Liver (tissue), 9 donors: Measurements from ENCODE around the gene HOXC10. TPM values are rescaled to one million over a fixed set of nuclear protein-coding genes. Genes with fewer than 3 reads are reported as not detected.

Experiments
- DNase-seq: peaks from one replicate; pipeline ENCODE4 v3.0.0-alpha.2; 2017; ENCODE audit warnings: low spot score
- H3K27ac ChIP-seq, 2 donors: one replicate each; pipeline ENCODE4 v1.7.0; 2013; ENCODE audit warnings: inconsistent platforms in 2 of 2, low read length in 2 of 2, control low read depth in 1 of 2, low read depth in 1 of 2, mild to moderate bottlenecking in 1 of 2
- H3K27me3 ChIP-seq, 4 donors: one replicate each; pipeline versions ENCODE4 v1.6.1 to v1.7.0; 2013; ENCODE audit warnings: low read length in 3 of 4, inconsistent platforms in 1 of 4, mild to moderate bottlenecking in 1 of 4, moderate library complexity in 1 of 4; ENCODE audit not compliant: control insufficient read depth in 4 of 4, insufficient read depth in 4 of 4
- H3K36me3 ChIP-seq, 4 donors: one replicate each; pipeline versions ENCODE4 v1.6.1 to v1.7.0; 2013; ENCODE audit warnings: low read length in 3 of 4, mild to moderate bottlenecking in 3 of 4, low read depth in 1 of 4, moderate library complexity in 1 of 4; ENCODE audit not compliant: control insufficient read depth in 4 of 4, insufficient read depth in 3 of 4
- H3K4me1 ChIP-seq, 4 donors: one replicate each; pipeline versions ENCODE4 v1.6.1 to v1.7.0; 2013; ENCODE audit warnings: low read length in 3 of 4, mild to moderate bottlenecking in 3 of 4, moderate library complexity in 1 of 4; ENCODE audit not compliant: control insufficient read depth in 4 of 4, insufficient read depth in 4 of 4
- H3K4me3 ChIP-seq, 3 donors: one replicate each; pipeline versions ENCODE4 v1.6.1 to v1.7.0; 2013; ENCODE audit warnings: low read length in 3 of 3, control low read depth in 1 of 3, low read depth in 1 of 3, mild to moderate bottlenecking in 1 of 3
- H3K9ac ChIP-seq, 2 donors: one replicate each; pipeline ENCODE4 v1.7.0; 2013; ENCODE audit warnings: low read length in 2 of 2, mild to moderate bottlenecking in 2 of 2, moderate library complexity in 2 of 2, control low read depth in 1 of 2, low read depth in 1 of 2
- H3K9me3 ChIP-seq, 4 donors: one replicate each; pipeline versions ENCODE4 v1.6.1 to v1.7.0; 2013; ENCODE audit warnings: low read length in 3 of 4; ENCODE audit not compliant: control insufficient read depth in 4 of 4
- CTCF ChIP-seq: fragments of 150-350 bp; IDR thresholded peaks from 2 replicates; pipeline ENCODE4 v1.5.1; 2017; ENCODE audit warnings: improper control_type of control experiment, low read depth, low read length; ENCODE audit not compliant: missing input control
- FOXA1 ChIP-seq: IDR thresholded peaks from 2 replicates; pipeline ENCODE4 v1.6.1; 2016; ENCODE audit warnings: antibody characterized with exemption
- FOXA2 ChIP-seq: IDR thresholded peaks from 2 replicates; pipeline ENCODE4 v1.6.1; 2016; ENCODE audit warnings: antibody characterized with exemption
- GABPA ChIP-seq, 2 donors: IDR thresholded peaks in 1 of 2; conservative IDR thresholded peaks in 1 of 2; 2 replicates each; pipeline ENCODE4 v1.6.1; 2016; ENCODE audit warnings: antibody characterized with exemption in 2 of 2, mild to moderate bottlenecking in 1 of 2, moderate library complexity in 1 of 2
- HNF4A ChIP-seq, 2 donors: conservative IDR thresholded peaks; 2 replicates each; pipeline ENCODE4 v1.6.1; 2016; ENCODE audit warnings: antibody characterized with exemption in 2 of 2, mild to moderate bottlenecking in 2 of 2
- HNF4G ChIP-seq: IDR thresholded peaks from 2 replicates; pipeline ENCODE4 v1.6.1; 2016; ENCODE audit warnings: antibody characterized with exemption
- JUND ChIP-seq, 2 donors: IDR thresholded peaks; 2 replicates each; pipeline ENCODE4 v1.6.1; 2016; ENCODE audit warnings: antibody characterized with exemption in 2 of 2
- MAX ChIP-seq: IDR thresholded peaks from 2 replicates; pipeline ENCODE4 v1.6.1; 2016; ENCODE audit warnings: antibody characterized with exemption
- NR2F2 ChIP-seq: IDR thresholded peaks from 2 replicates; pipeline ENCODE4 v1.6.1; 2016; ENCODE audit warnings: antibody characterized with exemption
- RAD21 ChIP-seq, 2 donors: IDR thresholded peaks; 2 replicates each; pipeline ENCODE4 v1.6.1; 2016; ENCODE audit warnings: antibody characterized with exemption in 2 of 2, mild to moderate bottlenecking in 2 of 2
- RXRA ChIP-seq, 2 donors: IDR thresholded peaks; 2 replicates each; pipeline ENCODE4 v1.6.1; 2017 to 2018; ENCODE audit warnings: antibody characterized with exemption in 2 of 2, mild to moderate bottlenecking in 1 of 2
- TAF1 ChIP-seq: conservative IDR thresholded peaks from 2 replicates; pipeline ENCODE4 v1.6.1; 2016; ENCODE audit warnings: antibody characterized with exemption, mild to moderate bottlenecking
- WGBS: extraction: QIAGEN DNeasy Blood & Tissue Kit; methylation state at CpG from one replicate; pipeline ENCODE4 v1.1.7; 2013; 5-methylcytosine and 5-hydroxymethylcytosine counted together
- polyA plus RNA-seq, 2 donors: library from polyadenylated mRNA; stranded (reverse) in 1 of 2; unstranded in 1 of 2; fragments of 200-250 nt in 1 of 2; fragments of >200 nt in 1 of 2; fragmentation: Nextera tagmentation in 1 of 2; extraction: Ambion mirVana in 1 of 2; gene quantifications; one replicate each; pipeline versions ENCODE4 v1.2.1 to v1.2.3, GENCODE V29; 2013 to 2015
- total RNA-seq, 2 donors: library from RNA; depleted of rRNA; stranded (reverse); fragments of >200 nt; gene quantifications; one replicate each; pipeline ENCODE4 v1.2.3, GENCODE V29; 2014
- TF ChIP-seq, protein P1 (sequence below): IDR thresholded peaks from 2 replicates; pipeline ENCODE4 v1.6.1; 2016; ENCODE audit warnings: antibody characterized with exemption
- TF ChIP-seq, protein P2 (sequence below): IDR thresholded peaks from 2 replicates; pipeline ENCODE4 v1.6.1; 2016; ENCODE audit warnings: antibody characterized with exemption
- TF ChIP-seq, protein P3 (sequence below): IDR thresholded peaks from 2 replicates; pipeline ENCODE4 v1.6.1; 2016; ENCODE audit warnings: antibody characterized with exemption, mild to moderate bottlenecking
- donor health status: healthy.
- donor health status: healthy.
- donor health status: healthy.
- donor health status: healthy.
- donor health status: healthy.

HOXC10 gene
- total and polyA plus RNA-seq, 4 donors = not detected

DNA sequence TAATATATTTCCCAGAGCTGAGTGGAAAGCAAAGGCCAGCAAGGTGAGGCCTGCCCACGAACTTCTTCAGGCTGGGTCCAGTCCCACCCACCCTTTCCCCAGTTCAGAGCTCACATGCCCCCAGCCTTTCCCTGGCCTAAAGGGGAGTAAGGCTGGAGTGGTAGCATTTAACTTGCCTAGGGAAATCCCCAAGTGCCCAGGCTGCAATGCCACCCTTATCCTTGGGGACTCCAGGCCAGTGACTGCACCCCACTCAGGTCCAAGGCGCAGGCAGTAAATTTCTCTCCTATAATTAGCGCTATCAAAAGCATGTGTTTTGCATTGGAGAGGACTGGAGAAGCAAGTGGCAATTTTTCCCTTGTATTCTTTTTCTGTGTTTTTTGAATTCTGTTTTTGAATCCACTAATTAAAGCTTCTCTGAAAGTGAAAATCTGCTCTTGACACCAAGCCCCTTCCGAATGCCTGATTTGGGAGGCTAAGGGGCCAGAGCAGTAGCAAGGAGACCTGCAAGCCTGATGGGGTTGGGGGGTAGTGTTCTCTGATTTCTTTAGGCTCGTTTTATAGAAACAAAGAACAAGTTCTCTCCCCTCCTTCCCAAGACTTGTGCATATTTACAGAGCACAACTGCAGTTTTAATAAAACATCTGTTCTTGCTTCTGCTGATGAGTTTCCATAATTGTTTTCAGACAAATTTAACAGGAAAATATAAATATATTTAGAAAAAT, 39.8 kb downstream of the HOXC10 start:
- 27% methylated on average over 5 of the region's 5 CpGs for WGBS
- H3K9ac ChIP-seq = no peak overlapping the region
- TF ChIP-seq, protein P1, sequence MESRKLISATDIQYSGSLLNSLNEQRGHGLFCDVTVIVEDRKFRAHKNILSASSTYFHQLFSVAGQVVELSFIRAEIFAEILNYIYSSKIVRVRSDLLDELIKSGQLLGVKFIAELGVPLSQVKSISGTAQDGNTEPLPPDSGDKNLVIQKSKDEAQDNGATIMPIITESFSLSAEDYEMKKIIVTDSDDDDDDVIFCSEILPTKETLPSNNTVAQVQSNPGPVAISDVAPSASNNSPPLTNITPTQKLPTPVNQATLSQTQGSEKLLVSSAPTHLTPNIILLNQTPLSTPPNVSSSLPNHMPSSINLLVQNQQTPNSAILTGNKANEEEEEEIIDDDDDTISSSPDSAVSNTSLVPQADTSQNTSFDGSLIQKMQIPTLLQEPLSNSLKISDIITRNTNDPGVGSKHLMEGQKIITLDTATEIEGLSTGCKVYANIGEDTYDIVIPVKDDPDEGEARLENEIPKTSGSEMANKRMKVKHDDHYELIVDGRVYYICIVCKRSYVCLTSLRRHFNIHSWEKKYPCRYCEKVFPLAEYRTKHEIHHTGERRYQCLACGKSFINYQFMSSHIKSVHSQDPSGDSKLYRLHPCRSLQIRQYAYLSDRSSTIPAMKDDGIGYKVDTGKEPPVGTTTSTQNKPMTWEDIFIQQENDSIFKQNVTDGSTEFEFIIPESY = no peak
- TF ChIP-seq, protein P2, sequence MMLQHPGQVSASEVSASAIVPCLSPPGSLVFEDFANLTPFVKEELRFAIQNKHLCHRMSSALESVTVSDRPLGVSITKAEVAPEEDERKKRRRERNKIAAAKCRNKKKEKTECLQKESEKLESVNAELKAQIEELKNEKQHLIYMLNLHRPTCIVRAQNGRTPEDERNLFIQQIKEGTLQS = no peak
- TF ChIP-seq HNF4A (conservative IDR thresholded peaks at IDR 0.05) = no peak
- H3K4me3 ChIP-seq = no peak overlapping the region
- peaks cover 0 to 8% (median 2%) of the 10 kb centered on the region in 4 donors for H3K4me1 ChIP-seq
- peaks cover 9 to 45% (median 28%) of the 10 kb centered on the region in 4 donors for H3K27me3 ChIP-seq
- DNase-seq = no peak
- H3K9me3 ChIP-seq = no peaks in the 10 kb centered on the region
- H3K36me3 ChIP-seq = no peaks in the 10 kb centered on the region
- no peak overlapping the region for H3K27ac ChIP-seq

DNA sequence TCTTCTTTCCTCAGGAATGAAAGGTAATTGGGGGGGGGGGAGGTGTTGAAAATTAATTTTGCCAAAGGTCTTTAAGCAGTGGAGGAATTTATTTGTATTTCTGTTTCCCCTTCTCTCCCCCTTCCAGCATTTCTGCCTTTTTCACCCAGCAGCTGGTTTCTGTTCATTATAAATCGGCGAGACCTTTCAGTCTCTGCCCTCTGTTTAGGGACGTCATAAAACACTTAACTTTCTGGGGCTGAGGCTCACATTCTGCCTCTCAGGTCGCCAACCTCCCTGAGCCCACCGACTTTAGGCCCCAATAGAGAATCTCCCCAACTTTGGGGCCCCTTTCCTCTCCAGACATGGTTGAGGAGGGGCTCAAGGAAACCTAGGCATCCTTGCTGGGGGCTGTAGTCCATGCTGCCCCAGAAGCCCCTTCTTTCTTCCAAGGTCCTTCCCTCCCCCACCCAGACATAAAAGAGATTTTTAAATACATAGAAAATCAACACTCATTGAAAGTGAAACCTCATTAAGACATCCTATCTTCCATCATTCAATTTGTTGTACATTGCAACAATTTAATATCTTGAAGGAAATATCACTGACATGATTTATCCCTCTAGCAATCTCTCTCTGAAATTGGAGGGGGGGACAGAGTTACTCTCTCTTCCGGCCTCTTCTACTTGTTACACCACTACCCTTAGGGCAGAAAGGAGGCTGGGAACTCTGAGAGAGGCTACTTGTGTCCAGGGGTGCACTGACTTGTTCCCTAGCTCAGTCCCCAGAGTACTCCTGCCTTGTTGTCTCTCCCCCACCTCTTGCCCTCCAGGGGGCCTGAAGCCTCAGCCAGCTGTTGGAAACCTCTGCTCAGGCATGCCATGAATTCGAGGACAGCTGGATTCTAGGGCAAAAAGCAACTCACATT, 40.8 kb downstream of the HOXC10 start:
- peaks cover 12 to 41% (median 28%) of the 10 kb centered on the region in 4 donors for H3K27me3 ChIP-seq
- 17% methylated on average over 7 of the region's 7 CpGs for WGBS
- no peak overlapping the region for H3K27ac ChIP-seq
- no peak for TF ChIP-seq FOXA2
- no peak for TF ChIP-seq RAD21 (IDR thresholded peaks at IDR 0.05)
- no peak for TF ChIP-seq HNF4A (conservative IDR thresholded peaks at IDR 0.05)
- TF ChIP-seq RXRA (IDR thresholded peaks at IDR 0.05) = no peak
- TF ChIP-seq, protein P3, sequence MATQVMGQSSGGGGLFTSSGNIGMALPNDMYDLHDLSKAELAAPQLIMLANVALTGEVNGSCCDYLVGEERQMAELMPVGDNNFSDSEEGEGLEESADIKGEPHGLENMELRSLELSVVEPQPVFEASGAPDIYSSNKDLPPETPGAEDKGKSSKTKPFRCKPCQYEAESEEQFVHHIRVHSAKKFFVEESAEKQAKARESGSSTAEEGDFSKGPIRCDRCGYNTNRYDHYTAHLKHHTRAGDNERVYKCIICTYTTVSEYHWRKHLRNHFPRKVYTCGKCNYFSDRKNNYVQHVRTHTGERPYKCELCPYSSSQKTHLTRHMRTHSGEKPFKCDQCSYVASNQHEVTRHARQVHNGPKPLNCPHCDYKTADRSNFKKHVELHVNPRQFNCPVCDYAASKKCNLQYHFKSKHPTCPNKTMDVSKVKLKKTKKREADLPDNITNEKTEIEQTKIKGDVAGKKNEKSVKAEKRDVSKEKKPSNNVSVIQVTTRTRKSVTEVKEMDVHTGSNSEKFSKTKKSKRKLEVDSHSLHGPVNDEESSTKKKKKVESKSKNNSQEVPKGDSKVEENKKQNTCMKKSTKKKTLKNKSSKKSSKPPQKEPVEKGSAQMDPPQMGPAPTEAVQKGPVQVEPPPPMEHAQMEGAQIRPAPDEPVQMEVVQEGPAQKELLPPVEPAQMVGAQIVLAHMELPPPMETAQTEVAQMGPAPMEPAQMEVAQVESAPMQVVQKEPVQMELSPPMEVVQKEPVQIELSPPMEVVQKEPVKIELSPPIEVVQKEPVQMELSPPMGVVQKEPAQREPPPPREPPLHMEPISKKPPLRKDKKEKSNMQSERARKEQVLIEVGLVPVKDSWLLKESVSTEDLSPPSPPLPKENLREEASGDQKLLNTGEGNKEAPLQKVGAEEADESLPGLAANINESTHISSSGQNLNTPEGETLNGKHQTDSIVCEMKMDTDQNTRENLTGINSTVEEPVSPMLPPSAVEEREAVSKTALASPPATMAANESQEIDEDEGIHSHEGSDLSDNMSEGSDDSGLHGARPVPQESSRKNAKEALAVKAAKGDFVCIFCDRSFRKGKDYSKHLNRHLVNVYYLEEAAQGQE = no peak
- TF ChIP-seq GABPA (IDR thresholded peaks at IDR 0.05 in 1 of 2, conservative IDR thresholded peaks at IDR 0.05 in 1 of 2) = no peak
- no peak for TF ChIP-seq MAX
- no peak for TF ChIP-seq JUND (IDR thresholded peaks at IDR 0.05)
- TF ChIP-seq, protein P2 = no peak
- no peak for TF ChIP-seq TAF1
- TF ChIP-seq HNF4G = no peak
- TF ChIP-seq NR2F2 = no peak
- no peak for TF ChIP-seq FOXA1
- TF ChIP-seq CTCF = no peak
- H3K9me3 ChIP-seq = no peaks in the 10 kb centered on the region
- no peak overlapping the region for H3K9ac ChIP-seq
- peaks cover 0 to 6% (median 1%) of the 10 kb centered on the region in 4 donors for H3K4me1 ChIP-seq
- no peak for DNase-seq
- H3K4me3 ChIP-seq = no peak overlapping the region
- no peaks in the 10 kb centered on the region for H3K36me3 ChIP-seq
